BE2C (cell line): ENCODE measurements around the gene DUS1L.

ENCODE experiments used
- DNase-seq: peaks from one replicate; pipeline ENCODE4 v3.0.0-alpha.2; 2020
- H3K27me3 ChIP-seq: fragments of 250-450 bp; sonication (Bioruptor Pico); 2 replicates; pipeline ENCODE4 v1.5.1; 2020; ENCODE audit warnings: mild to moderate bottlenecking
- H3K36me3 ChIP-seq: fragments of 250-450 bp; sonication (Bioruptor Pico); 2 replicates; pipeline ENCODE4 v1.5.1; 2020; ENCODE audit warnings: mild to moderate bottlenecking
- H3K4me1 ChIP-seq: fragments of 250-450 bp; sonication (Bioruptor Pico); 2 replicates; pipeline ENCODE4 v1.5.1; 2020
- H3K4me3 ChIP-seq: 2 replicates; pipeline ENCODE4 v1.5.1; 2011; ENCODE audit warnings: low read depth, low read length
- H3K9me3 ChIP-seq: fragments of 250-450 bp; sonication (Bioruptor Pico); 2 replicates; pipeline ENCODE4 v1.5.1; 2020
- CTCF ChIP-seq: IDR thresholded peaks from 2 replicates; pipeline ENCODE4 v1.5.1; 2012; ENCODE audit warnings: mild to moderate bottlenecking, low read depth, low read length

DUS1L gene

GRCh38 chr17:82085931-82086764 is 20.5 kb upstream of the DUS1L start:
- Histone ChIP-seq H3K9me3 (no peaks in the 10 kb centered on the region), H3K27me3 (no peaks in the 10 kb centered on the region), H3K4me3 (no peak overlapping the region), H3K4me1 (no peaks in the 10 kb centered on the region), H3K36me3 (peaks cover 97% of the 10 kb centered on the region)
- no peak for DNase-seq
- no peak for TF ChIP-seq CTCF

GRCh38 chr17:82085031-82085861 is 19.6 kb upstream of the DUS1L start:
- Histone ChIP-seq H3K36me3 (peaks cover 97% of the 10 kb centered on the region), H3K4me3 (no peak overlapping the region), H3K27me3 (no peaks in the 10 kb centered on the region), H3K4me1 (no peaks in the 10 kb centered on the region), H3K9me3 (no peaks in the 10 kb centered on the region)
- TF ChIP-seq CTCF: no peak
- DNase-seq: no peak

- Histone ChIP-seq H3K9me3 (no peaks in the 10 kb centered on the region), H3K36me3 (peaks cover 97% of the 10 kb centered on the region), H3K27me3 (no peaks in the 10 kb centered on the region), H3K4me3 (no peak overlapping the region), H3K4me1 (no peaks in the 10 kb centered on the region)
- no peak for DNase-seq
- TF ChIP-seq CTCF: no peak
Observed at GRCh38 chr17:82084373-82085030, 18.9 kb upstream of the DUS1L start.

GRCh38 chr17:82083533-82084359 is 18.1 kb upstream of the DUS1L start:
- Histone ChIP-seq H3K36me3 (peaks cover 95% of the 10 kb centered on the region), H3K4me1 (no peaks in the 10 kb centered on the region)

GRCh38 chr17:82083009-82083408 is 17.4 kb upstream of the DUS1L start:
- no peaks in the 10 kb centered on the region for H3K27me3 ChIP-seq
- no peaks in the 10 kb centered on the region for H3K4me1 ChIP-seq
- H3K4me3 ChIP-seq: no peak overlapping the region
- no peak for TF ChIP-seq CTCF
- no peak for DNase-seq
- no peaks in the 10 kb centered on the region for H3K9me3 ChIP-seq
- H3K36me3 ChIP-seq: peaks cover 92% of the 10 kb centered on the region

More at GRCh38 chr17:82083533-82084359, 18.1 kb upstream of the DUS1L start:
- DNase-seq: no peak
- no peaks in the 10 kb centered on the region for H3K9me3 ChIP-seq
- H3K27me3 ChIP-seq: no peaks in the 10 kb centered on the region
- H3K4me3 ChIP-seq: no peak overlapping the region
- no peak for TF ChIP-seq CTCF
